HepG2 (cell line): ENCODE results near the gene LRSAM1.

Source experiments
- CHCHD3 ChIP-seq: sonication (generic); formaldehyde crosslinking; IDR thresholded peaks from 2 replicates; pipeline ENCODE4 v1.8.0; 2022; ENCODE audit warnings: mild to moderate bottlenecking, missing genetic modification reagents, moderate library complexity
- ISL2 ChIP-seq: sonication (generic); formaldehyde crosslinking; IDR thresholded peaks from 2 replicates; pipeline ENCODE4 v1.5.0; 2020; ENCODE audit warnings: missing genetic modification reagents
- POLR2AphosphoS2 ChIP-seq: IDR thresholded peaks from 2 replicates; pipeline ENCODE4 v1.6.1; 2011; ENCODE audit warnings: low read depth, low read length, improper control_type of control experiment

- TF ChIP-seq POLR2AphosphoS2 = no peak
- TF ChIP-seq ISL2 (CRISPR knock-in tag) = no peak
- TF ChIP-seq CHCHD3 (CRISPR knock-in tag) = no peak
Observed at GRCh38 chr9:127500399-127500798, 49.1 kb downstream of the LRSAM1 start.
